Measurements from ENCODE around the gene CUX1.
"Not testable (repeated sequence)": the region's sequence is repeated elsewhere in the genome, so short reads cannot be mapped to it uniquely, and the experiment has no call there.

CUX1 gene

GRCh38 chr7:102036958-102037357 lies 219.5 kb downstream of the CUX1 start:
- H3K4me3 ChIP-seq (ENCODE audit: low read depth, low read length) = no peak overlapping the region
- no peak for TF ChIP-seq CTCF (IDR thresholded peaks at IDR 0.05; ENCODE audit: borderline replicate concordance, insufficient read depth, low read depth, low read length)

- H3K4me3 ChIP-seq (ENCODE audit: low read depth, low read length) = no peak overlapping the region
- TF ChIP-seq CTCF (IDR thresholded peaks at IDR 0.05; ENCODE audit: borderline replicate concordance, insufficient read depth, low read depth, low read length) = no peak
These were observed 222.3 kb downstream of the CUX1 start for GRCh38 chr7:102039706-102040105.

GRCh38 chr7:102040569-102040968 lies 223.1 kb downstream of the CUX1 start:
- TF ChIP-seq CTCF (IDR thresholded peaks at IDR 0.05; ENCODE audit: borderline replicate concordance, insufficient read depth, low read depth, low read length) = no peak
- H3K4me3 ChIP-seq (ENCODE audit: low read depth, low read length) = no peak overlapping the region

DNA sequence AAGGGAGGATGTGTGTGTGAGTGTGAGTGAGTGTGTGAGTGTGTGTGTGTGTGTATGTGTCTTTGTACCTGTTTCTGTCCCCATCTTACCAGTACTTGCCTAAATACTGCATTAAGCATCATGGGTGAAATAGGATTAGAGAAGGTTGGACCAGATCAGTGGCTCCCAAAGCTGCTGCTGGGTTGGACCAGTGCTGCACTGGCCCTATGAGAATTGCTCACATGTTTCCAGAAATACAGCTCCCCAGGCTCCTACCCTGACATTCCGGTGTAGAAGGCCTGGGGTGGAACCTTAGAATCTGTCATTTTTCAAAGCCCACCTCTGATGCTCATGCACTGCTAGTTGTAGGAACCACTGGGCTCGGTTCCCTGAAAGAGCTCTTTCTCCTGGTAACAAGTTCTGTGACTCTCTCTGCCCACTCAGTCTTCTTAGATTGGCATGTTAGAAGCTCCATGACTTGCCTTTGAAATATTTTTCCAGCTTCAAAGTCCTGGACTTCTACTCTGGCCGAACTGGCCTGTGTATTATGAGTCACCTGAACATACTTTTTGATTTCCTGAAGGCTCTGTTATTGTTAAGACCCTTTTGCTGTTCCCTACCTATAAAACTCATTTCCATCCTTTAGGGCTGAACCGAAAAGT lies 224.7 kb downstream of the CUX1 start:
- no peak overlapping the region for H3K4me3 ChIP-seq (ENCODE audit: low read depth, low read length)
- no peak for TF ChIP-seq CTCF (IDR thresholded peaks at IDR 0.05; ENCODE audit: borderline replicate concordance, insufficient read depth, low read depth, low read length)

DNA sequence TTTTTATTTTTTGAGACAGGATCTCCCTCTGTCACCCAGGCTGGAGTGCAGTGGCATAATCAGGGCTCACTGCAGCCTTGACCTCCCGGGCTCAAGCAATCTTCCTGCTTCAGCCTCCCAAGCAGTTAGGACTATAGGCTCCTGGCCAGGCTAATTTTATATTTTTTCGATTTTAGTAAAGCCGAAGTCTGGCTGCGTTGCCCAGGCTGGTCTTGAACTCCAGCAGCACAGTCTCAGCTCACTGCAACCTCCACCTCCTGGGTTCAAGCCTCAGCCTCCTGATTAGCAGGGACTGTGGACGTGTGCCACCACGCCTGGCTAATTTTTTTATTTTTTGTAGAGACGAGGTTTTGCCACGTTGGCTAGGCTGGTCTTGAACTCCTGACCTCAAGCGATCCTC lies 225.4 kb downstream of the CUX1 start:
- H3K4me3 ChIP-seq (ENCODE audit: low read depth, low read length) = not testable (repeated sequence)

GRCh38 chr7:102044641-102044983 lies 227.2 kb downstream of the CUX1 start:
- no peak overlapping the region for H3K4me3 ChIP-seq (ENCODE audit: low read depth, low read length)
- no peak for TF ChIP-seq CTCF (IDR thresholded peaks at IDR 0.05; ENCODE audit: borderline replicate concordance, insufficient read depth, low read depth, low read length)

DNA sequence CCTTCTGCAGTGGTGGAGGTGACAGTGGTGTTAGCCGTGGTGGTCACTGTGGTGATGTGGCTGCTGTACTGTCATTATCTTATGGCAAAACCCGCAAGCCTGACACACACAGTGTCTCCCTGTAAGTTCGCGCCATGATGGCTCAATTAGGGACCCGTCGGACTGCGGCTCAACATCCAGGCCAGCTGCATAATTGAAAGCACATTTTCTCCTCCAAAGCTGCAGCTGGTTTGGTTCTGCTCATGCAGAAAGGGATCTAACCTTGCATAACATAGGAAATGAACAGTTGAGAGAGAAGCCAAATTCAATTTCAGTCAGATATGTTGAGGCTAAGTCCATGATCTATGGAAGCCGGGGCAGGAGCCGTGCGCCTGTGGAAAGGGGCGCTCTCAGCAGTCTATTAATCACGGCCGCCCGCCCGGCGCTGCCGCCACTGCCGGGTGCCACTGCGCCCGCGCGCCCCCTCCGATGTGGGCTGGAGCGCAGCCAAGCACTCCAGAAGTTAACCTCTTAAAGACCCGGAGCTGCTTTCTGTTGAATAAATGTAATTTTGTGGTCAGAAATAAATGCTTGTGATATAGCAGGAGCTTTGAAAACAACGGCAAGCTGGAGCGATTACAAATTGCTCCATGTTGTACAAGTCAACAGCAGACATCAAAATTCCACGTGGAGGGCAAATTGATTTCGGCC lies 227.7 kb downstream of the CUX1 start:
- no peak overlapping the region for H3K4me3 ChIP-seq (ENCODE audit: low read depth, low read length)
- TF ChIP-seq CTCF (IDR thresholded peaks at IDR 0.05; ENCODE audit: borderline replicate concordance, insufficient read depth, low read depth, low read length) = no peak
